HEK293 (cell line): Measurements from ENCODE around the gene PLCE1.

ENCODE experiments used
- KLF9 ChIP-seq: fragments of 450-650 bp; formaldehyde crosslinking; IDR thresholded peaks from 2 replicates; pipeline ENCODE4 v1.5.1; 2016; ENCODE audit warnings: missing biosample characterization, missing genetic modification characterization, low read depth
- MYNN ChIP-seq: fragments of 450-650 bp; formaldehyde crosslinking; IDR thresholded peaks from 2 replicates; pipeline ENCODE4 v1.5.1; 2016; ENCODE audit warnings: missing biosample characterization, missing genetic modification characterization, borderline replicate concordance
- PRDM1 ChIP-seq: fragments of 450-650 bp; formaldehyde crosslinking; IDR thresholded peaks from 2 replicates; pipeline ENCODE4; 2016; ENCODE audit warnings: missing biosample characterization, missing genetic modification characterization
- SCRT1 ChIP-seq: fragments of 450-650 bp; formaldehyde crosslinking; IDR thresholded peaks from 2 replicates; pipeline ENCODE4 v1.5.1; 2016; ENCODE audit warnings: missing biosample characterization, missing genetic modification characterization, borderline replicate concordance
- SCRT2 ChIP-seq: fragments of 450-650 bp; formaldehyde crosslinking; IDR thresholded peaks from 2 replicates; pipeline ENCODE4 v1.5.1; 2016; ENCODE audit warnings: missing biosample characterization, missing genetic modification characterization
- SP7 ChIP-seq: fragments of 450-650 bp; formaldehyde crosslinking; IDR thresholded peaks from 2 replicates; pipeline ENCODE4 v1.5.1; 2016; ENCODE audit warnings: missing biosample characterization, missing genetic modification characterization
- TCF7L2 ChIP-seq: IDR thresholded peaks from 2 replicates; pipeline ENCODE4 v1.6.1; 2011; ENCODE audit warnings: low read depth, mild to moderate bottlenecking, inconsistent platforms, low read length, moderate library complexity, borderline replicate concordance
- TRIM28 ChIP-seq: IDR thresholded peaks from 2 replicates; pipeline ENCODE4 v1.6.1; 2011; ENCODE audit warnings: low read length, control low read depth, borderline replicate concordance
- ZFP3 ChIP-seq: fragments of 450-650 bp; formaldehyde crosslinking; IDR thresholded peaks from 2 replicates; pipeline ENCODE4 v1.5.1; 2016; ENCODE audit warnings: low read depth, missing biosample characterization, missing genetic modification characterization
- ZNF175 ChIP-seq: fragments of 450-650 bp; formaldehyde crosslinking; IDR thresholded peaks from 2 replicates; pipeline ENCODE4 v1.5.1; 2016; ENCODE audit warnings: missing biosample characterization, missing genetic modification characterization
- ZNF19 ChIP-seq: fragments of 450-650 bp; formaldehyde crosslinking; IDR thresholded peaks from 2 replicates; pipeline ENCODE4; 2016; ENCODE audit warnings: missing biosample characterization, missing genetic modification characterization, low read depth
- ZNF239 ChIP-seq: fragments of 450-650 bp; formaldehyde crosslinking; IDR thresholded peaks from 2 replicates; pipeline ENCODE4 v1.5.1; 2016; ENCODE audit warnings: missing biosample characterization, missing genetic modification characterization
- ZNF248 ChIP-seq: fragments of 450-650 bp; formaldehyde crosslinking; IDR thresholded peaks from 2 replicates; pipeline ENCODE4 v1.5.1; 2017; ENCODE audit warnings: missing biosample characterization, missing genetic modification characterization
- ZNF335 ChIP-seq: fragments of 450-650 bp; formaldehyde crosslinking; conservative IDR thresholded peaks from 2 replicates; pipeline ENCODE4 v1.5.1; 2016; ENCODE audit warnings: missing biosample characterization, missing genetic modification characterization
- ZNF341 ChIP-seq: fragments of 450-650 bp; formaldehyde crosslinking; IDR thresholded peaks from 2 replicates; pipeline ENCODE4; 2016; ENCODE audit warnings: low read depth, missing biosample characterization, missing genetic modification characterization
- ZNF366 ChIP-seq: fragments of 450-650 bp; formaldehyde crosslinking; conservative IDR thresholded peaks from 2 replicates; pipeline ENCODE4 v1.5.1; 2016; ENCODE audit warnings: missing biosample characterization, missing genetic modification characterization
- ZNF426 ChIP-seq: fragments of 450-650 bp; formaldehyde crosslinking; IDR thresholded peaks from 2 replicates; pipeline ENCODE4 v1.5.1; 2017; ENCODE audit warnings: missing biosample characterization, missing genetic modification characterization, mild to moderate bottlenecking, inconsistent platforms, moderate library complexity
- ZNF514 ChIP-seq: fragments of 450-650 bp; formaldehyde crosslinking; IDR thresholded peaks from 2 replicates; pipeline ENCODE4 v1.5.1; 2016; ENCODE audit warnings: missing biosample characterization, missing genetic modification characterization
- ZNF555 ChIP-seq: fragments of 450-650 bp; formaldehyde crosslinking; conservative IDR thresholded peaks from 2 replicates; pipeline ENCODE4 v1.5.1; 2017; ENCODE audit warnings: missing biosample characterization, mild to moderate bottlenecking, missing genetic modification characterization, inconsistent platforms
- ZNF621 ChIP-seq: fragments of 450-650 bp; formaldehyde crosslinking; IDR thresholded peaks from 2 replicates; pipeline ENCODE4 v1.5.1; 2017; ENCODE audit warnings: missing biosample characterization, missing genetic modification characterization
- ZNF830 ChIP-seq: fragments of 450-650 bp; IDR thresholded peaks from 2 replicates; pipeline ENCODE4 v1.5.0; 2018; ENCODE audit warnings: missing biosample characterization, missing genetic modification characterization, low read depth, mild to moderate bottlenecking, moderate library complexity
- ZNF837 ChIP-seq: fragments of 450-650 bp; formaldehyde crosslinking; IDR thresholded peaks from 2 replicates; pipeline ENCODE4 v1.5.1; 2016; ENCODE audit warnings: missing biosample characterization, missing genetic modification characterization
- ZSCAN16 ChIP-seq: fragments of 450-650 bp; formaldehyde crosslinking; IDR thresholded peaks from 2 replicates; pipeline ENCODE4 v1.5.1; 2016; ENCODE audit warnings: missing biosample characterization, missing genetic modification characterization
- ZSCAN30 ChIP-seq: fragments of 450-650 bp; IDR thresholded peaks from 2 replicates; pipeline ENCODE4 v1.5.1; 2018; ENCODE audit warnings: missing biosample characterization, mild to moderate bottlenecking, missing genetic modification characterization, moderate library complexity
- TF ChIP-seq, protein P1 (sequence below): fragments of 450-650 bp; formaldehyde crosslinking; IDR thresholded peaks from 2 replicates; pipeline ENCODE4 v1.5.1; 2016; ENCODE audit warnings: missing biosample characterization, missing genetic modification characterization
- TF ChIP-seq, protein P2 (sequence below): fragments of 450-650 bp; formaldehyde crosslinking; IDR thresholded peaks from 2 replicates; pipeline ENCODE4 v1.5.1; 2016; ENCODE audit warnings: missing biosample characterization, missing genetic modification characterization
- TF ChIP-seq, protein P3 (sequence below): fragments of 450-650 bp; formaldehyde crosslinking; IDR thresholded peaks from 2 replicates; pipeline ENCODE4 v1.5.1; 2016; ENCODE audit warnings: missing biosample characterization, missing genetic modification characterization
- TF ChIP-seq, protein P4 (sequence below): fragments of 450-650 bp; formaldehyde crosslinking; IDR thresholded peaks from 2 replicates; pipeline ENCODE4 v1.5.1; 2017; ENCODE audit warnings: missing biosample characterization, missing genetic modification characterization
- TF ChIP-seq, protein P5 (sequence below): fragments of 450-650 bp; formaldehyde crosslinking; IDR thresholded peaks from 2 replicates; pipeline ENCODE4 v1.5.1; 2016; ENCODE audit warnings: missing biosample characterization, missing genetic modification characterization
- TF ChIP-seq, protein P6 (sequence below): fragments of 450-650 bp; formaldehyde crosslinking; IDR thresholded peaks from 2 replicates; pipeline ENCODE4 v1.5.1; 2016; ENCODE audit warnings: missing biosample characterization, missing genetic modification characterization

The PLCE1 gene

DNA sequence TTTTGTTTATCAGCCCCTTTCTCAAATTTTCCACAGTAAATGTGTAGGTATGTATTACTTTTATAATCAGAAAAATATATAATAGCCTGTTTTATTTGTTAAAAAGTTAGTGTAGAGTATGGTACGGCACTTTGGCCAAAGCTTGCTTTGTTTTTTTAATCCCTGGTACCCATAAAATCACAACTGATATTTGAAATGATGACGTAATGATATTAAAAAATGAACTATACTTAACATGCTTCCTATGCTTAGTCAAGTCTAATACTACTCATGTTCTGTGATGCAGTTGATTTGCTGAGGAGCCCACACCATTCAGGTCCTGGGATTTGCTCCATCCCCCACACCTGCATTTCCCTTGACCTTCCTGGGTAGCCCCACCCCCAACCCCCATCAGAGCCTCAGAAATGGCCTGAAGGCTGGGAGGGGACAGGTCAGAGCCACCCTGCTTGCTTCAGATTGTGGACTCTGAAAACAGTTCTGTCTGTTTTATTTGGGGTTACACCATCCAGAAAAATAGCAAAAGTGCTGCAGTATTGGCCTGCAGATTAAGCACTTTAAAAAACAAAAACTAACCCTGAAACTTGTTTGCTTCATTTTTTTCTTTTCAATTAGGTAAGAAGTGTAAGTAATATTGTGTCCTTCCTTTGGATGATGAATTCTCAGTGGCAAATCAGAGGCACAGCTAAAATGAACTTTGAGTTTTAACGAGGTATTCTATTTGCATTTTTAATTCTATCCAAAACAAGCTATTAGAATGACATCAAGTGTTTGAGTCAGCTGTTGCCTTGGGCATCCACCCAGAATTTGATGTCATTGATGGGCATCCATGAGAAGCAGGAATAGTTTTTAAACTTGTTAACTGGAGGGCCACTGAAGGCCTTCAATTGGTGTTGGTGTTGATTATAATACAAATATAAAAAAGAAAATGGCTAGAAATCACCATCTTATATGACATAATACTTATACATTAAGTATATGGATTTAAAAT lies 23.3 kb downstream of the PLCE1 start (continued):
- TF ChIP-seq ZNF837 (tag by site-specific recombination) (no peak), ZNF239 (tag by site-specific recombination) (no peak), MYNN (tag by site-specific recombination) (no peak), ZNF248 (no peak), ZNF175 (tag by site-specific recombination) (no peak), ZNF366 (tag by site-specific recombination) (peak; percentile 61; the same call in 1 of the 2 replicates), SCRT2 (tag by site-specific recombination) (peak; percentile 57), ZNF621 (tag by site-specific recombination) (no peak), ZNF830 (tag by site-specific recombination) (no peak), ZFP3 (no peak), ZNF341 (tag by site-specific recombination) (no peak), ZNF514 (tag by site-specific recombination) (no peak), SCRT1 (no peak), ZNF335 (no peak), SP7 (tag by site-specific recombination) (no peak), ZSCAN16 (tag by site-specific recombination) (no peak), ZNF555 (tag by site-specific recombination) (no peak), TCF7L2 (no peak), PRDM1 (no peak), ZSCAN30 (tag by site-specific recombination) (no peak), KLF9 (tag by site-specific recombination) (no peak), ZNF426 (tag by site-specific recombination) (no peak), ZNF19 (no peak), TRIM28 (no peak)
- TF ChIP-seq, protein P1, sequence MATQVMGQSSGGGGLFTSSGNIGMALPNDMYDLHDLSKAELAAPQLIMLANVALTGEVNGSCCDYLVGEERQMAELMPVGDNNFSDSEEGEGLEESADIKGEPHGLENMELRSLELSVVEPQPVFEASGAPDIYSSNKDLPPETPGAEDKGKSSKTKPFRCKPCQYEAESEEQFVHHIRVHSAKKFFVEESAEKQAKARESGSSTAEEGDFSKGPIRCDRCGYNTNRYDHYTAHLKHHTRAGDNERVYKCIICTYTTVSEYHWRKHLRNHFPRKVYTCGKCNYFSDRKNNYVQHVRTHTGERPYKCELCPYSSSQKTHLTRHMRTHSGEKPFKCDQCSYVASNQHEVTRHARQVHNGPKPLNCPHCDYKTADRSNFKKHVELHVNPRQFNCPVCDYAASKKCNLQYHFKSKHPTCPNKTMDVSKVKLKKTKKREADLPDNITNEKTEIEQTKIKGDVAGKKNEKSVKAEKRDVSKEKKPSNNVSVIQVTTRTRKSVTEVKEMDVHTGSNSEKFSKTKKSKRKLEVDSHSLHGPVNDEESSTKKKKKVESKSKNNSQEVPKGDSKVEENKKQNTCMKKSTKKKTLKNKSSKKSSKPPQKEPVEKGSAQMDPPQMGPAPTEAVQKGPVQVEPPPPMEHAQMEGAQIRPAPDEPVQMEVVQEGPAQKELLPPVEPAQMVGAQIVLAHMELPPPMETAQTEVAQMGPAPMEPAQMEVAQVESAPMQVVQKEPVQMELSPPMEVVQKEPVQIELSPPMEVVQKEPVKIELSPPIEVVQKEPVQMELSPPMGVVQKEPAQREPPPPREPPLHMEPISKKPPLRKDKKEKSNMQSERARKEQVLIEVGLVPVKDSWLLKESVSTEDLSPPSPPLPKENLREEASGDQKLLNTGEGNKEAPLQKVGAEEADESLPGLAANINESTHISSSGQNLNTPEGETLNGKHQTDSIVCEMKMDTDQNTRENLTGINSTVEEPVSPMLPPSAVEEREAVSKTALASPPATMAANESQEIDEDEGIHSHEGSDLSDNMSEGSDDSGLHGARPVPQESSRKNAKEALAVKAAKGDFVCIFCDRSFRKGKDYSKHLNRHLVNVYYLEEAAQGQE = no peak
- TF ChIP-seq, protein P2, sequence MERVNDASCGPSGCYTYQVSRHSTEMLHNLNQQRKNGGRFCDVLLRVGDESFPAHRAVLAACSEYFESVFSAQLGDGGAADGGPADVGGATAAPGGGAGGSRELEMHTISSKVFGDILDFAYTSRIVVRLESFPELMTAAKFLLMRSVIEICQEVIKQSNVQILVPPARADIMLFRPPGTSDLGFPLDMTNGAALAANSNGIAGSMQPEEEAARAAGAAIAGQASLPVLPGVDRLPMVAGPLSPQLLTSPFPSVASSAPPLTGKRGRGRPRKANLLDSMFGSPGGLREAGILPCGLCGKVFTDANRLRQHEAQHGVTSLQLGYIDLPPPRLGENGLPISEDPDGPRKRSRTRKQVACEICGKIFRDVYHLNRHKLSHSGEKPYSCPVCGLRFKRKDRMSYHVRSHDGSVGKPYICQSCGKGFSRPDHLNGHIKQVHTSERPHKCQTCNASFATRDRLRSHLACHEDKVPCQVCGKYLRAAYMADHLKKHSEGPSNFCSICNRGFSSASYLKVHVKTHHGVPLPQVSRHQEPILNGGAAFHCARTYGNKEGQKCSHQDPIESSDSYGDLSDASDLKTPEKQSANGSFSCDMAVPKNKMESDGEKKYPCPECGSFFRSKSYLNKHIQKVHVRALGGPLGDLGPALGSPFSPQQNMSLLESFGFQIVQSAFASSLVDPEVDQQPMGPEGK = no peak
- TF ChIP-seq, protein P3, sequence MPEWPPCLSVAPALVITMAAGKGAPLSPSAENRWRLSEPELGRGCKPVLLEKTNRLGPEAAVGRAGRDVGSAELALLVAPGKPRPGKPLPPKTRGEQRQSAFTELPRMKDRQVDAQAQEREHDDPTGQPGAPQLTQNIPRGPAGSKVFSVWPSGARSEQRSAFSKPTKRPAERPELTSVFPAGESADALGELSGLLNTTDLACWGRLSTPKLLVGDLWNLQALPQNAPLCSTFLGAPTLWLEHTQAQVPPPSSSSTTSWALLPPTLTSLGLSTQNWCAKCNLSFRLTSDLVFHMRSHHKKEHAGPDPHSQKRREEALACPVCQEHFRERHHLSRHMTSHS (tag by site-specific recombination) = no peak
- TF ChIP-seq, protein P4, sequence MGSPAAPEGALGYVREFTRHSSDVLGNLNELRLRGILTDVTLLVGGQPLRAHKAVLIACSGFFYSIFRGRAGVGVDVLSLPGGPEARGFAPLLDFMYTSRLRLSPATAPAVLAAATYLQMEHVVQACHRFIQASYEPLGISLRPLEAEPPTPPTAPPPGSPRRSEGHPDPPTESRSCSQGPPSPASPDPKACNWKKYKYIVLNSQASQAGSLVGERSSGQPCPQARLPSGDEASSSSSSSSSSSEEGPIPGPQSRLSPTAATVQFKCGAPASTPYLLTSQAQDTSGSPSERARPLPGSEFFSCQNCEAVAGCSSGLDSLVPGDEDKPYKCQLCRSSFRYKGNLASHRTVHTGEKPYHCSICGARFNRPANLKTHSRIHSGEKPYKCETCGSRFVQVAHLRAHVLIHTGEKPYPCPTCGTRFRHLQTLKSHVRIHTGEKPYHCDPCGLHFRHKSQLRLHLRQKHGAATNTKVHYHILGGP (tag by site-specific recombination) = no peak
- TF ChIP-seq, protein P5, sequence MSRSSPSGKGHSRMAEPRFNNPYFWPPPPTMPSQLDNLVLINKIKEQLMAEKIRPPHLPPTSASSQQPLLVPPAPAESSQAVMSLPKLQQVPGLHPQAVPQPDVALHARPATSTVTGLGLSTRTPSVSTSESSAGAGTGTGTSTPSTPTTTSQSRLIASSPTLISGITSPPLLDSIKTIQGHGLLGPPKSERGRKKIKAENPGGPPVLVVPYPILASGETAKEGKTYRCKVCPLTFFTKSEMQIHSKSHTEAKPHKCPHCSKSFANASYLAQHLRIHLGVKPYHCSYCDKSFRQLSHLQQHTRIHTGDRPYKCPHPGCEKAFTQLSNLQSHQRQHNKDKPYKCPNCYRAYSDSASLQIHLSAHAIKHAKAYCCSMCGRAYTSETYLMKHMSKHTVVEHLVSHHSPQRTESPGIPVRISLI (tag by site-specific recombination) = no peak
- TF ChIP-seq, protein P6, sequence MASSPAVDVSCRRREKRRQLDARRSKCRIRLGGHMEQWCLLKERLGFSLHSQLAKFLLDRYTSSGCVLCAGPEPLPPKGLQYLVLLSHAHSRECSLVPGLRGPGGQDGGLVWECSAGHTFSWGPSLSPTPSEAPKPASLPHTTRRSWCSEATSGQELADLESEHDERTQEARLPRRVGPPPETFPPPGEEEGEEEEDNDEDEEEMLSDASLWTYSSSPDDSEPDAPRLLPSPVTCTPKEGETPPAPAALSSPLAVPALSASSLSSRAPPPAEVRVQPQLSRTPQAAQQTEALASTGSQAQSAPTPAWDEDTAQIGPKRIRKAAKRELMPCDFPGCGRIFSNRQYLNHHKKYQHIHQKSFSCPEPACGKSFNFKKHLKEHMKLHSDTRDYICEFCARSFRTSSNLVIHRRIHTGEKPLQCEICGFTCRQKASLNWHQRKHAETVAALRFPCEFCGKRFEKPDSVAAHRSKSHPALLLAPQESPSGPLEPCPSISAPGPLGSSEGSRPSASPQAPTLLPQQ (tag by site-specific recombination) = no peak
